ENCODE results near the gene NAIF1. TPM values are rescaled to one million over a fixed set of nuclear protein-coding genes. Genes with fewer than 3 reads are reported as not detected.

The NAIF1 gene
- total and polyA plus RNA-seq, 2 donors (not counting 3 experiments of a cell fraction or from before 2014, with no cell fraction given): 8.2 to 10.1 TPM

DNA sequence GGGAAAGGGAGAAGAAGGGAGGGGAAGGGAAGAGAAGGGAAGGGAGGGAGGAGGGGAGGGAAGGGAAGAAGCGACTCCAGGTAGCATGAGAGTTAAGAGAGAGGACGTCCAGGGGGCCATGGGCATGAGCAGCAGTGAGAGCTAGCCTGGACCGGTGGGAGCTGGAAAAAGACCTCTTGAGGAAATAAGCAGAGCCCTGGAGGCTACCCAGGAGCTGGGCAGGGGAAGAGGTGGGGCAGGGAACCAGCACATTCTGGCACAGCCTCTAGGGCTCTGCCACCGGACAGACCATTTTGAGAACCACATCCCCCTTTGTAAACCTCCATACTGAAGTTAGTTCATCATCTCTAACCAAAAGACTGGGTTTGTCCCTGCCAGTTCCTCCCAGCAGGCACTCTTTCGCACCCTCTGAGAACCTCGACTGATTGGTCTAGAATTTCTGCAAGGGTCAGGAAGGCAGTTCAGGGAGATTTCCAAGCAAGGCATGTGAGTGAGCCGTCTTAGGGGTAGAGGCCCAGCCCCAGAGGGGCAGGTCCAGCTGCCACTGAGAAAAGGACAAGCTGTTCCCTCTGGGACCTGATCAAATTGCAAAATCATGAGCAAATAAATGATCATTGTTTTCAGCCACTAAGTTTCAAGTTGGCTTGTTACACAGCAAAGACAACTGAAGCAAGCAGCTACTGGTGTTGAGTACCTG is 11.6 kb downstream of the NAIF1 start:
- no peaks in the 10 kb centered on the region for H3K9me1 ChIP-seq (replicated peaks; ENCODE audit: control insufficient read depth, extremely low read depth, insufficient read depth, low read length)
- CTCF ChIA-PET: interaction anchor here (0.7 to 1.2 kb wide), 2 partner anchors 17 to 114 kb away, joined by 3 read pairs; no protein-coding TSS in a partner anchor
- H2AFZ ChIP-seq (ENCODE audit: low read depth, low read length): peak overlapping the region; percentile 34
- TF ChIP-seq JUN (IDR thresholded peaks at IDR 0.05; ENCODE audit: borderline replicate concordance, insufficient read depth, insufficient read length, low read depth) (no peak), GATA2 (IDR thresholded peaks at IDR 0.05; ENCODE audit: insufficient read depth, insufficient read length, low read depth, low read length) (no peak), MYC (IDR thresholded peaks at IDR 0.05; ENCODE audit: low read depth, low read length) (no peak), POLR2AphosphoS5 (IDR thresholded peaks at IDR 0.05; ENCODE audit: insufficient read depth, low read depth, low read length) (no peak), EZH2 (IDR thresholded peaks at IDR 0.05; ENCODE audit: borderline replicate concordance, low read depth, low read length, severe bottlenecking) (no peak), FOS (IDR thresholded peaks at IDR 0.05; ENCODE audit: borderline replicate concordance, insufficient read depth, low read length) (no peak)
- TF ChIP-seq, protein P1, sequence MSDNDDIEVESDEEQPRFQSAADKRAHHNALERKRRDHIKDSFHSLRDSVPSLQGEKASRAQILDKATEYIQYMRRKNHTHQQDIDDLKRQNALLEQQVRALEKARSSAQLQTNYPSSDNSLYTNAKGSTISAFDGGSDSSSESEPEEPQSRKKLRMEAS (IDR thresholded peaks at IDR 0.05; ENCODE audit: insufficient read depth, insufficient read length): no peak
- TF ChIP-seq, protein P2, sequence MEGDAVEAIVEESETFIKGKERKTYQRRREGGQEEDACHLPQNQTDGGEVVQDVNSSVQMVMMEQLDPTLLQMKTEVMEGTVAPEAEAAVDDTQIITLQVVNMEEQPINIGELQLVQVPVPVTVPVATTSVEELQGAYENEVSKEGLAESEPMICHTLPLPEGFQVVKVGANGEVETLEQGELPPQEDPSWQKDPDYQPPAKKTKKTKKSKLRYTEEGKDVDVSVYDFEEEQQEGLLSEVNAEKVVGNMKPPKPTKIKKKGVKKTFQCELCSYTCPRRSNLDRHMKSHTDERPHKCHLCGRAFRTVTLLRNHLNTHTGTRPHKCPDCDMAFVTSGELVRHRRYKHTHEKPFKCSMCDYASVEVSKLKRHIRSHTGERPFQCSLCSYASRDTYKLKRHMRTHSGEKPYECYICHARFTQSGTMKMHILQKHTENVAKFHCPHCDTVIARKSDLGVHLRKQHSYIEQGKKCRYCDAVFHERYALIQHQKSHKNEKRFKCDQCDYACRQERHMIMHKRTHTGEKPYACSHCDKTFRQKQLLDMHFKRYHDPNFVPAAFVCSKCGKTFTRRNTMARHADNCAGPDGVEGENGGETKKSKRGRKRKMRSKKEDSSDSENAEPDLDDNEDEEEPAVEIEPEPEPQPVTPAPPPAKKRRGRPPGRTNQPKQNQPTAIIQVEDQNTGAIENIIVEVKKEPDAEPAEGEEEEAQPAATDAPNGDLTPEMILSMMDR (IDR thresholded peaks at IDR 0.05; ENCODE audit: extremely low read depth in 1 of 2, insufficient read depth in 1 of 2, low read depth in 1 of 2, low read length in 2 of 2): no peak
- DNase-seq (ENCODE audit: low read depth, low spot score) (no peak), FAIRE-seq (no peak)
- H3K4me1 ChIP-seq (ENCODE audit: control insufficient read depth, extremely low read depth, insufficient read depth, low read length): peaks cover 2% of the 10 kb centered on the region
- BruUV-seq (replicated peaks): no TSS peak
- H4K20me1 ChIP-seq (replicated peaks; ENCODE audit: control insufficient read depth, extremely low read depth, insufficient read depth, low read length): no peaks in the 10 kb centered on the region
- H3K4me3 ChIP-seq (replicated peaks in 1 of 3; ENCODE audit: insufficient read depth in 1 of 3, low read depth in 1 of 3, low read length in 3 of 3): no peak overlapping the region
- intact Hi-C loops (cut with micrococcal nuclease) (no loop called here), dilution Hi-C loops (cut with MboI; ENCODE audit: extremely low pct_ligation_motif_present, low sequenced_read_pairs) (no loop called here)
- no peak overlapping the region for H3K27ac ChIP-seq (ENCODE audit: insufficient read depth, low read depth, low read length)
- H3K27me3 ChIP-seq (ENCODE audit: control insufficient read depth in 2 of 2, insufficient read depth in 2 of 2, low read length in 2 of 2): no peaks in the 10 kb centered on the region
- no peaks in the 10 kb centered on the region for H3K36me3 ChIP-seq (ENCODE audit: control insufficient read depth in 2 of 2, extremely low read depth in 1 of 2, insufficient read depth in 2 of 2, low read length in 2 of 2)
- H3K4me2 ChIP-seq (ENCODE audit: insufficient read depth, low read length): no peak overlapping the region
- POLR2A ChIA-PET: interaction anchor here (0.7 kb wide), 1 partner anchor 11 kb away, joined by 4 read pairs; the partner anchor contains the start of gene NAIF1
- no peaks in the 10 kb centered on the region for H3K79me2 ChIP-seq (ENCODE audit: control insufficient read depth, insufficient read depth, low read length)
- H3K9me3 ChIP-seq (replicated peaks; ENCODE audit: control insufficient read depth, insufficient read depth, low read length): no peaks in the 10 kb centered on the region
- H3K9ac ChIP-seq (replicated peaks; ENCODE audit: extremely low read depth, insufficient read depth, low read length): no peak overlapping the region

Measured in endothelial cell of umbilical vein (primary cell).